HG03457 (cell line): Measurements from ENCODE around the gene XAF1.
"Not testable (repeated sequence)": the region's sequence is repeated elsewhere in the genome, so short reads cannot be mapped to it uniquely, and the experiment has no call there.

Source experiments
- ATAC-seq: cut with Tn5 transposase; IDR thresholded peaks from one replicate; pipeline ENCODE4 v1.9.1; 2021; ENCODE audit warnings: moderate number of reproducible peaks; ENCODE audit not compliant: unreplicated experiment

XAF1 gene, protein sequence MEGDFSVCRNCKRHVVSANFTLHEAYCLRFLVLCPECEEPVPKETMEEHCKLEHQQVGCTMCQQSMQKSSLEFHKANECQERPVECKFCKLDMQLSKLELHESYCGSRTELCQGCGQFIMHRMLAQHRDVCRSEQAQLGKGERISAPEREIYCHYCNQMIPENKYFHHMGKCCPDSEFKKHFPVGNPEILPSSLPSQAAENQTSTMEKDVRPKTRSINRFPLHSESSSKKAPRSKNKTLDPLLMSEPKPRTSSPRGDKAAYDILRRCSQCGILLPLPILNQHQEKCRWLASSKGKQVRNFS

DNA sequence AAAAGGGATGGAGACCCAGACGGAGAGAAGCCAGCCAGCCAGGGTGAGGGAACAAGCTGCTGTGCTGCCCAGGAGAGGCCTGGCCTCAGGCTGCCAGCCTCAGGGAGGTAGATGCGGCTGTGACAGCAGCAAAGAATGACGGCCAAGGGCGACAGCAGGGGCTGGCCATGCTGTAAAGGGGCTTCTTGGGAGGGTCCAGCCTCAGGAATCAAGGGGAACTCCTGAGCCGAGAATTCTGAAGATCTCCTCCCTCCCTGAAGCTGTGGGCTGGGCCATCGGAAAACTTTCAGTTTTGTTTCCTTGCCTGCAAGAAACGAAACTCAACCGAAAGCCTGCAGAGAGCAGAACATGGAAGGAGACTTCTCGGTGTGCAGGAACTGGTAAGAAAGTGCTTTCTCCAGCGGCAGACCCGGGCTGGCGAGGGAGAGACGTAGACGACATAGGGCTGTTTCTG is at the start of gene XAF1:
TSS of gene XAF1 (plus strand) at position 316 of the 454 bp plus-strand sequence. CDS start at position 349, 33 bp downstream.
- ATAC-seq, result no peak

DNA sequence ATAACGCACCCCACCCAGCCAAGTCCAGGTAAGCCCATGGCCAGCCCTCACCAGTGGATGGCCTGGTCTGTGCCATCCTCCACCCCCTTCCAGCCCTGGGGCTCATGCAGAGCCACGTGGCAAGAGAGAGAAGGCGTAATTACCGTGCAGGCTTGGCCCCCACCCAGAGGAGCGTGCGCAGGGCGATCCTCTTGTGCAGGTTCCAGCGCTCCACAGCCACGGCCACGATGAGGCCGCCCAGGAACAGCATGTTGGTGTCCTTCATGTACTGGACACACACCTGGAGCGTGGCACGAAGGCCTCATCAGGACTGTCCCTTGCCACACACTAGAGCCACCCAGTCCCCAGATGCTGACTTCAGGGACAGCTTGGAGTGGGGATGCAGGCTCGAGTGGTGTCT is 49.3 kb upstream of the XAF1 start:
- no peak for ATAC-seq

DNA sequence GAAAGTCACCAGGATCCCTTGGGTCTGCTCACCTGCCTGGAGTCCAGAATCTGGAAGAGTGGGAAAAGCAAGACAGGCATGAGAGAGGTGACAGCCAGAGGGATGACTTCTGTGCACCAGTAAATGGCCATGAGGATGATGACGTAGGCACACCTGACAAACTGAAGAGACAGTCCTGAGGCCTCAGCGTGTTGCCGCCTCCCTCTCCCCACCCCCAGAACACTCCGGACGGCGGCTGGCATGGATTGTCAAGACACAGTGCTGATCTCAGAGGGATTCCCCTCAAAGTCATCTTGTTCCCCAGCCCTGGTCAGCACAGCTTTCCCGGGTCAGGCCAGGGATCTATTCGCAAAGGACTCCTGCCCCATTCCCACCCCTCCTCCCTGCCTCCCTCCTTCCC is 48.9 kb upstream of the XAF1 start:
- ATAC-seq, result no peak

DNA sequence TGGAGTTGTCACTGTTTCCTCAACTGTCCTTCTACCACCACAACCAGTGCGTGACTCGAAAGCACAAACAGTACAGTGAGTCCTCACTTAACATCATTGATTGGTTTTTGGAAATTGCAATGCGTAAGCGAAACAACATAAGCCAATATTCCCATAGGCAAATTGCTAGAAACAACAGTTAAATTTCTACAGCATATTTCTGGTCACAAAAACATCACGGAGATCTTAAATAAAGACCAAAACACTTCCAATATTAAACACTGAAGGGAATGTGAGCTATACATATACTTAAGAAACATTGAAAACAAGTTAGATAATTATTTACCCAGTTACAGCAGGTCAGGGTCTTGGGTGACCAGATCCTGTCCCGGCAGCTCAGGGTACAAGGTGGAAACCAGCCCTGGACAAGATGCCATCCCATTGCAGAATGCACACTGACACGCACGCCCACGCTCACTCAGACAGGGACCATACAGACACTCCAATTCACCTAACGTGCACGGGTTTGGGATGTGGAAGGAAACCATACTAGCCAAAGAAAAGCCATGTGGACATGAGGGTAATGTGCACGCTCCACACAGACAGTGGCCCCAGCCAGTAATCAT is 47.4 kb upstream of the XAF1 start:
- no peak for ATAC-seq

DNA sequence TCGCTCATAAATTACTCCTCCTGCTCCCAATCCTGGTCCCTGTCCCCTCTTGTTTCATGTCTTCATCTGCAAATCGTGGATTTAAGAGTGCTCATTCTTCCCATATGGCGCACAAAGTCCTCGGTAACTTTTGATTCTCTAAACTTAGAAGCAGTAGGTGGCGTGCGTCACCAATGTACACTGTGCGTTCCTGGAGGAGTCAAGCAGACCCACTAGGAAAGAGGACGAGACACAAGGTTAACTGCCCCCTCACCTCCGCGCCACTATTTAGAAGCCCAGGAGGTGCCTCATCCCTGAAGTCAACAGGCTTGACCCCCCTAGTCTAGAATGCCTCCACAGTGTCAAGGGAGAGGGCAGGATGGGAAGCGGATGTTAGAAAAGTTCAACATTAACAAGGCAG is 45.5 kb upstream of the XAF1 start:
- no peak for ATAC-seq

DNA sequence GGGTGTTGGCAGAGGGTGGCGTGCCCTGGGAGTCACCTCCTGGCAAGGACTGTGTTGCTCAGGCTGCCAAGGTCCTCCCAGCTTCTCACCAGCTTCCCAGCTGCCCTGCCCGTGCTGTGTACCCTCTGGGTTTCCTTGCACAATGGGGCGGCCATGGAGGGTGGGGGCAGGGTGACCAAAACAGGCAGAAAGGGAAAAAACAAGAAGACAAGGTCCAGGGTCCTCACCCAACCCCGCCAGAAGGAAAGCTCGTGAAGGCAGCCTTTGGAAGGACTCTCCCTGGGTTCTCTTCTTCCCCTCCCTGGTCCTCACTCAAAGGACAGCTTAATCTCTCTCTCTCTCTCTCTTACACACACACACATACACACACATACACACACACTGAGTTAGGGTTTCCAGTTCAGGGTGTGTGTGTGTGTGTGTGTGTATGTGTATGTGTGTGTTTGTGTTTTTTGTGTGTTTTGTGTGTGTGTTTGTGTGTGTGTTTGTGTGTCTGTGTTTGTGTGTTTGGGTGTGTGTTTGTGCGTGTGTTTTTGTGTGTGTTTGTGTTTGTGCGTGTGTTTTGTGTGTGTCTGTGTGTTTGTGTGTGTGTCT is 44.7 kb upstream of the XAF1 start:
- ATAC-seq, result no peak

DNA sequence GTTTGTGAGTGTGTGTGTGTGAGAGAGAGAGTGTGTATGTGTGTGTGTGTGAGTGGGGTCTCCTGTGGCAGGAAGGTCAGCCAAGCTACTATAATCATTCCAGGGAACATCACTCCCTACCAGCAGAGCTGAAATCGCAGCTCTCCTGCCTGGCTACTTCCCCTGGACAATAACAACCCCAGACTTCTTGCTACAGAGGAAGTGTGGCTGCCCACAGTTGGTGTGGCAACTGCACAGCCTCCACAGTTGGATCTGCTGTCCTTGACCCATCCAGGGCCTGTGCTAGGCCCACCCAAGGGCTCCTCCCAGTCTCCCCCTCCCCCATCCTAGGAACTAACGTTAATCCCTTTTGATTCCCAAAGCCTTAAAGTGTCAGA is 44.2 kb upstream of the XAF1 start:
- ATAC-seq, result no peak

DNA sequence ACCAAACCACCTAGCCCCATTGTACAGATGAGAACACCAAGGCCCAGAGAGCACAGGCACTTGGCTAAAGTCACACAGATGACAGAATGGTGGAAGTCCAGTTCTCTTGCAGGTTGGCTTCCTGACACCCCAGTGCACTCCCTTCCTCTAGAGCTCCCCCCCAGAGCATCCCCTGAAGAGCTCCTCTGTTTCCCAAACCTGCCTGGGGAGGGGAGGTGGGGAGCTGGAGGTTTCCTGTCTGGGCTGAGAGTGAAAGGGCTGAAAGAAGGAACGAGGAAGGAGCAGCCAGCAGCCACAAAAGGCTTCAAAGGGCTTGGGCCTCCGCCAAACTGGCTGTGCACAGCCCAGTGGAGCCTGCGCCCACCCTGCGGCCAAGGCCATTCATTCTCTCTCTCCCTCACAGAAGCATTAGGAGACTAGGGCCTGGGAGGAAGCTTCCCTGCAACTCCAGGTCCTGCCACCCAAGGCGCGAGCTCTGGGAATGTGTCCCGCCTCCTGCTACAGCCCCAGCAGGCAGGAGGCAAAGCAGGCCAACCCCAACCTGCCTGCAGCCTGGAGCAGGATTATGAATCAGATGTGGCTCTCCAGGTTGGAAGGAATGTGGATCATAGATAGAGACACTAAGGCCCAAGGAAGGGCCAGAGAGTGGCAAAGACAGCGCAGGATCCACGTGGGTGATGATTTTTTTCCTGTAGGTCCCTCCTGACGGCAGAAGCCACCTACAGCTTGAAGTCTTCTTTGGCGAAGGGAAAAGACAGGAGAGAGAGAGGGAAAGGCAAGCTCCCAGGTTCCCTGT is 43.6 kb upstream of the XAF1 start:
- no peak for ATAC-seq

DNA sequence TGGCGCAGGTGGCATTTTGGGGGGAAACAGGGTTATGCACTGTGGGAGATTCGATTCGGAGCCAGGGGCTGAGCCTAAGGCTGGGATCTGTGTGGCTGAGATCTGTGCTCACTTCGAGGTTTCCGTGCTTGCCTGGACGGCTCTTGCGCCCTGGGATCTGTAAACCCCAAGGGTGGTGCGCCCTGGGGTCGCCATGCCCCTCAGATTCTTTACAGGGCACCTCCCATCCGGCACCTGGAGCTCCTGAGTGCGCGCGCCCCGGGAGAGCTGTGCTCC is 43.1 kb upstream of the XAF1 start:
- ATAC-seq, result no peak

DNA sequence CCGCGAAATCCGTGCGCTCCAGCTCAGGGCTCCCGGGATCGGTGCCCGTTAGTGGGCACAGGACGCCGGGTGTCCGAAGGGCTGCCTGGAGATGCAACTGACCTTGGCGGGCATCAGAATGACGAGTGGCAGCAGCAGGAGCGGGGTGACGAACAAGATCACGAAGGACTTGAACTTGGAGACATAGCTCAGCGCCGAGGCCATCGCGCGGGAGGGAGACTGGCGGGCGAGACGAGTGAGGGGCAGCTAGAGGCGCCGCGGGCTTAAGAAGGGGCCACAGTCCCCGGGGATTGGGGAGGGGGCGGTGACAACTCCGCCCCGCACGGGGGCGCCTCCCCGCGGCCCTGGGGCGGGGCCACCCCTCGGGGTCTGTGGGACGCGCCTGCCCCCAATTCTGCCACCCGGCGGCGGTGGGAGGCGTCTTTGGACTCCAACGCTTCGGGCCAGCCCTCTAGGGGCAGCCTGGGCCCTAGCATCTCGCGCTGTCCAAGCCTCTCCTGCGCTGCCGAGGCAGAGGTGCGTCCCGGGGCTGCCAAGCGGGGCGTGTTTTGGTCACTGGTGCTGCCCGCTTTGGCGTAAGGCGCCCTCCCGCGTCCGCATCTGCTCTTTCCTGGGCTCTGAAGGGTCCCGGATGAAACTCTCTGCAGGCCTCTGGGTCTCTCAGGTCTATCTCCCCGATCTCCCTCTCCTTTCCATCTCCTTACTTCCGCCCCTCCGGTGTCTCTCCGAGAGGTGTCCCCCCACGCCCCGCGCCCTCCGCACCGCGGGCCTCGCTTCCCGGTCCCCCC is 42.5 kb upstream of the XAF1 start, which contains the start of gene SLC13A5:
TSS of gene SLC13A5 (minus strand) at position 240 of the 788 bp plus-strand sequence. CDS start at position 204, 36 bp downstream.
- ATAC-seq, result no peak

DNA sequence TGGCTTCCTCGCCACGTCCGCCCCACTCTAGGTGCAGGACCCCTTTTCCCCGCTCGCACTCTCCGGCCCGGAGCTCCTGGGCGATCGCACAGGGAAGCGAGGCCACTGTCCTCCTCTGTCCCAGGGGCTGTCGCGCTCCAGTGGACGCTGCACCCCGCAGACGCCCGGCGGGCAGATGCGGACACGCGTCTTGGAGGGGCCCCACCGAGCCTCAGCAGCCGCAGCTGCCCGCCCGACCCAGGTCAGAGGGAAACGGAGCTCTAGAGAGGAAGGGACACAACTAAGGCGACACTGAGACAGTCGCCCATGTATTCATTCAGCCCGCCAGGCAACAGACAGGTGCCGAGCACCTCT is 42.0 kb upstream of the XAF1 start:
- no peak for ATAC-seq

DNA sequence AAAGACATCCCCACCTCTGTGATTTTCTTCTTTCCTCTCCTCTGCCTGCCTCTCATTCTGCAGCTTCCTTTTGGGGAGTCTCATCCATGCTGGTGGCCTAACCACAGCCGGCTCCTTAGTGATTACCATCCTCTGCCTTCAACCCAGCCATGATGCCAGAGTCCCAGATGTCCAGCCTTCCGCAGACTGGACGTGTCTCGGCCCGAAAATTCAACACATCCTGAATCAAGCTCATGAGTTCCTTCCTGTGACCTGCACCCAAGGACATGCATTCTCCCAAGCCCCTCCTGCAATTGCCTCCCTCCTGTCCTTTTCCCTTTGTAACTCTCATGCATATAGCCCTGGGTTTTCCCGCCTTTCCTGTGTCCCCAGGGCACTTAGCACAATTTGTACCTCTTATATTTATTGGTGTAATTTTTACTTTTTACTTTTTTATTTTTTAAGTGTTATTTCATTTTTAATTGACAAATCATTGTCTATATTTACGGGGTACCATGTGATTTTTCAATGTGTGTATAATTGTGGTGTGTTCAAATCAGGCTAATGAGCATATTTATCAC is 41.5 kb upstream of the XAF1 start:
- ATAC-seq, result no peak

DNA sequence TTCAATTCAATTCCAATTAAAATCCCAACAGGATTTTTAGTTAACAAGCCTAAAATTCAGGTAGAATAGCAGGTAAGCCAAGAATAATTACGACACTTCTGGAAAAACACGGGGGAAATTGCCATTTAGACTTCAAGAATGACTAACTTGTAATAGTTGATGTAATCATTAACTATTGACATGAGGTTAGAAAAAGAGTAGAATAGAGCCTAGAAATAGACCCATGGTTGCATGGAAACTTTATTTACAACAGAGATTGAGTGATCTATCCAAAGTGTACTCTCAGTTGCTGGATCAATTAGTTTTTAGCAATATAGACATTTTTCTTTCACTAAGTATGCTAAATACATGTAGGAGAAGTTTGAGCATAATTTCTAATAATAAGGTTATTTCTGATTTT is 39.1 kb upstream of the XAF1 start:
- ATAC-seq, result no peak

DNA sequence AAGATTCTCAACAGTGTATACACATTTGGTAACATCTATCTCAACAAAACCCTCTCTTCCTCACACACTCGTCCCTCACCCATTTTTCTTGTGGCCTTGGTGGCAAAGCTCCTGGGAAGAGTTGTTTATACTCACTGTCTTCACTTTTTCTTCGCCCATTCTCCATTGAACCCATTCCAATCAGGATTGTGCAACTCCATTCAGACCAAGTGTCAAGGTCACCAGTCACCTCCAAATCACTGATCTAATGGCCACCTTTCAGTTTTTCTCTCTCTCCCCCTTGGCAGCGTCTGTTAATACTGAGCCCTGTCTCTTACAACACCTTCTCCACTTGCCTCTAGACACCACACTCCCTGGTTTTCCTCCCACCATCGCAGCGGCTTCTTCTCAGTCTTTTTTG is 34.1 kb upstream of the XAF1 start:
- ATAC-seq, result no peak

DNA sequence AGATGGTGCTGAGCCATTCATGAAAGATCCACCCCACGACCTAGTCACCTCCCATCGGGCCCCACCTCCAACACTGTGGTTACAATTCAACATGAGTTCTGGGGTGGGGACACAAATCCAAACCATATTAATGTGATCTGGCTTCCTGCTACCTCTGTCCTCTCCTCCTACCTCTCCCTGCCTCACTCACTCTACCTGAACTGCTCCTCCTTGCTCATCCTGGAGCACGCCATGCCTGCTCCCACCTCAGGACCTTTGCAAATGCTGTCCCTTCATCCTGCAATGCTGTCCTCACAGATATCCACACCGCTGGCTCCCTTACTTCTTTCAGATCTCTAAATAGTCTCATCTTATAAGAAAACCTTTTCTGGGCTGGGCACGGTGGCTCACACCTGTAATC is 31.8 kb upstream of the XAF1 start:
- ATAC-seq, result no peak

DNA sequence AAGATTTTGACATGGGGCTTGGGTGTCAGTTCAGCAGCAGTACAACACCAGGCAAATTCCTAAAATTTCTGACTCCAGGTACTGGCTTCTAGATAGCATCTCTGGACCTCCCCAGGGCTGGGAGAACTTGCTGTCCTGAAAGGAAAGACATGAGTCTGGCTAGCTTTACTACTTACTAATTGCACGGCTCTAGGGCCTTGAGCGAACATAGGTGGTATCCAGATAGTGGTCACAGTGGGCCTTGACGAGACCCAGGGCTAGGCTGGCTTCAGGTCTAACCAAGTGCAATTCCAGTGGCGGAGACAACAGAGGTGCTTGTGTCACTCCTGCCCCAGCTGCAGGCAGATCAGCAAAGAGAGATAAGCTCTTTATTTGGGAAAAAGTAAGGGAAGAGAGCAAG is 26.3 kb upstream of the XAF1 start:
- no peak for ATAC-seq

DNA sequence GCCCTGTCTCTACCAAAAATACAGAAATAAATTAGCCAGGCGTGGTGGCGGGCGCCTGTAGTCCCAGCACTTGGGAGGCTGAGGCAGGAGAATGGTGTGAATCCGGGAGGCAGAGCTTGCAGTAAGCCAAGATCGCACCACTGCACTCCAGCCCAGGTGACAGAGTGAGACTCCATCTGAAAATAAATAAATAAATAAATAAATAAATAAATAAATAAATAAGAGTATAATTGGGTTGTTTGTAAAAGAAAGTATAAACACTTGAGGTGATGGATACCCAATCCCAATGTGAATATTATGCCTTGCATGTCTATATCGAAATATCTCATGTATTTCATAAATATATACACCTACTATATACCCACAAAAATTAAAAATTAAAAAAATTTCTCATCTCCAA is 9.2 kb upstream of the XAF1 start:
- ATAC-seq, result not testable (repeated sequence)

DNA sequence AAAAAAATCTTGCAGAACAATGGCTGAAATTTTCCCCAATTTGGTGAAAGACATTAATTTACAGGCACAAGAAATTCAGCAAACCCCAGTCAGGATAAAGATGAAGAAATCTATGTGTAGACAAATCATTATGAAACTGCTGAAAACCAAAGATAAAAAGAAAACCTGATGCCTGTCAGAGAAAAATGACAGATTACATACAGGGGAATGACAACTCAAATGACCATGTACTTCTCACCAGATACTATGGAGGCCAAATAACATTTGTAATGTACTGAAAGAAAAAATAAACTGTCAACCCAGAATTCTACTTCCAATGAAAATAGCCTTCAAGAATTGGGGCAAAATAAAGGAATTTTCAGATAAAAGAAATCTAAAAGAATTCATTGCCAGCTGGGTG is 7.2 kb upstream of the XAF1 start:
- ATAC-seq, result no peak

DNA sequence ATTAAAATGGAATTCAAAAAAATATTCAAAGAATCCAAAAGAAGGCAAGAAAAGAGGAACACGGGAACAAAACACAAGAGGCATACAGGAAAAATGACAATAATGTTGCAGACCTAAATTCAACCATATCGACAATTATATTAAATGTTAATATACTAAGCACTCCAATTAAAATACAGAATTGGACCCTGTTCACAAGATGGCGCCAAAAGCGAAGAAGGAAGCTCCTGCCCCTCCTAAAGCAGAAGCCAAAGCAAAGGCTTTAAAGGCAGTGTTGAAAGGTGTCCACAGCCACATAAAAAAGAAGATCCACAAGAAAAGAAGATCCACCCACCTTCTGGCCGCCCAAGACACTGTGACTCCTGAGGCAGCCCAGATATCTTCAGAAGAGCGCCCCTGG is 6.3 kb upstream of the XAF1 start:
- no peak for ATAC-seq

DNA sequence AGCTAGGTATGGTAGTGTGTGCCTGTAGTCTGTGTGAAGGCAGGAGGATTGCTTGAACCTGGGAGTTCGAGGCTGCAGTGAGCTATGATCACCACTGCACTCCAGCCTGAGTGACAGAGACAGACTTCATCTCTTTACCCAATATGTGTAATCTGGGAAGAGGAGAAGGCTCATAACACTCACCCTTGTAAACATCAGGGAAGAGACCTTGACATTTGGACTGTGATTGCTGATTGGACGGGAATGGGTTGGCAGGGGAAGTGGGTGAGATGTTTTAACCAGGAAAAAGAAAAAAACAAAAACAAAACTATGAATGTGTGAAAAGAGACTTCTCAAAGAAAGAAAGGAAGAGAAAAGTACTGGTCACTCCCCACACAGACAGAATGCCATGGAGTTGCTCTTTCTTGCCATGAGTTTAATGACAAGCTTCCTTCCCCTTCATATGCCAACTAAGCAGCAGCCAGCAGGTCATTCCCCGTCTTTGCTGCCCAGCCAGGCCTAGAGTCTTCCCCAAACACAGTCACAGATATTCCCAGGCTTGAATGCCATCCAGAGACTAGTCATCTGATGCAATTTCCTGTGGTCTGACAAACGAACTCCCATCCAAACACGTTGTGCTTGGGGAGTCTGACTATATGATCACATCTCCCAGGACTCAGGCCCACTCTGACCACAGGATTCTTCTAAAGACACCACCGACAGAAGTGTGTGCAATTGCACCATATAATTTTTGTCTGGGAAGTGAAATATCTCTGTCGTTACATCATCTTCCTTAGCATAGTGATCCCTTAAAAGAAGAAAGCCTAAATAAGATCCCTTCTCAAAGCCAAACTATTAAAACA is 3.6 kb upstream of the XAF1 start:
- ATAC-seq, result no peak
